ENCODE results near the gene KCTD13. TPM values are rescaled to one million over a fixed set of nuclear protein-coding genes. Genes with fewer than 3 reads are reported as not detected.

Gene KCTD13
- total RNA-seq, 1 donor from 2014 or later: 34.0 TPM

Other genes with a start within 250 kb of the KCTD13 start
- 11.9 and 12.5 TPM in 2 replicates for gene QPRT, start 247.0 kb downstream of the KCTD13 start, total RNA-seq
- 64.9 and 65.4 TPM in 2 replicates for gene C16orf54, start 180.2 kb downstream of the KCTD13 start, total RNA-seq
- gene ZG16, start 148.0 kb downstream of the KCTD13 start, total RNA-seq: not detected in 2 replicates
- gene KIF22, start 135.5 kb downstream of the KCTD13 start, total RNA-seq: 168 and 169 TPM in 2 replicates
- gene MAZ, start 119.7 kb downstream of the KCTD13 start, total RNA-seq: 462 and 468 TPM in 2 replicates
- 0.95 and 1.1 TPM in 2 replicates for gene PRRT2, start 114.0 kb downstream of the KCTD13 start, total RNA-seq
- gene PAGR1, start 110.1 kb downstream of the KCTD13 start, total RNA-seq: 29.6 and 32.4 TPM in 2 replicates
- 159 and 160 TPM in 2 replicates for gene MVP, start 105.8 kb downstream of the KCTD13 start, total RNA-seq
- gene CDIPT, start 63.0 kb downstream of the KCTD13 start, total RNA-seq: 60.2 and 61.4 TPM in 2 replicates
- not detected in 2 replicates for gene SEZ6L2, start 26.7 kb downstream of the KCTD13 start, total RNA-seq
- gene ASPHD1, start 25.7 kb downstream of the KCTD13 start, total RNA-seq: 0.16 TPM in 1 of 2 replicates, not detected in the other
- 55.9 and 56.1 TPM in 2 replicates for gene TMEM219, start 35.9 kb upstream of the KCTD13 start, total RNA-seq
- 44.2 and 45.3 TPM in 2 replicates for gene TAOK2, start 47.6 kb upstream of the KCTD13 start, total RNA-seq
- gene HIRIP3, start 69.4 kb upstream of the KCTD13 start, total RNA-seq: 43.0 and 48.2 TPM in 2 replicates
- gene INO80E, start 70.0 kb upstream of the KCTD13 start, total RNA-seq: 103 and 106 TPM in 2 replicates
- 0.25 TPM in 1 of 2 replicates, not detected in the other for gene DOC2A, start 84.8 kb upstream of the KCTD13 start, total RNA-seq
- not detected in 2 replicates for gene C16orf92, start 97.0 kb upstream of the KCTD13 start, total RNA-seq
- 2.7 and 3.6 TPM in 2 replicates for gene TLCD3B, start 105.0 kb upstream of the KCTD13 start, total RNA-seq
- 1,452 and 1,473 TPM in 2 replicates for gene ALDOA, start 139.5 kb upstream of the KCTD13 start, total RNA-seq
- 140 and 145 TPM in 2 replicates for gene PPP4C, start 149.8 kb upstream of the KCTD13 start, total RNA-seq
- 0.89 and 1.0 TPM in 2 replicates for gene TBX6, start 165.7 kb upstream of the KCTD13 start, total RNA-seq
- 30.6 and 32.8 TPM in 2 replicates for gene YPEL3, start 170.0 kb upstream of the KCTD13 start, total RNA-seq
- 7.7 and 8.7 TPM in 2 replicates for gene GDPD3, start 187.3 kb upstream of the KCTD13 start, total RNA-seq
- gene MAPK3, start 197.0 kb upstream of the KCTD13 start, total RNA-seq: 52.8 and 61.6 TPM in 2 replicates